COLO829 (cell line): ENCODE measurements around the gene OR1J2.
"Not testable (repeated sequence)": the region's sequence is repeated elsewhere in the genome, so short reads cannot be mapped to it uniquely, and the experiment has no call there.

ENCODE experiments used
- DNase-seq: peaks from one replicate; pipeline ENCODE4 v3.0.0; 2012; ENCODE audit warnings: low spot score

OR1J2 gene, protein sequence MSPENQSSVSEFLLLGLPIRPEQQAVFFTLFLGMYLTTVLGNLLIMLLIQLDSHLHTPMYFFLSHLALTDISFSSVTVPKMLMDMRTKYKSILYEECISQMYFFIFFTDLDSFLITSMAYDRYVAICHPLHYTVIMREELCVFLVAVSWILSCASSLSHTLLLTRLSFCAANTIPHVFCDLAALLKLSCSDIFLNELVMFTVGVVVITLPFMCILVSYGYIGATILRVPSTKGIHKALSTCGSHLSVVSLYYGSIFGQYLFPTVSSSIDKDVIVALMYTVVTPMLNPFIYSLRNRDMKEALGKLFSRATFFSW

DNA sequence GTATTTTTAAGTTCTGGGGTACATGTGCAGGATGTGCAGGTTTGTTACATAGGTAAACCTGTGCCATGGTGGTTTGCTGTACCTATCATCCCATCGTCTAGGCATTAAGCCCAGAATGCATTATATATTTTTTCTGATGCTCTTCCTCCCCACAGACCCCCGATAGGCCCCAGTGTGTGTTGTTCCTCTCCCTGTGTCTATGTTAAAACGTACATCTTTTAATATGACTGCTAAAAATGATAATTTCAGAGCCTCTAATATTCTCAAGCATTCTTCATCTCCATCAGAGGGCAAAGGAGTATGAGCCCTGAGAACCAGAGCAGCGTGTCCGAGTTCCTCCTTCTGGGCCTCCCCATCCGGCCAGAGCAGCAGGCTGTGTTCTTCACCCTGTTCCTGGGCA, at the start of gene OR1J2:
Gene OR1J2 (plus strand): TSS at position 301 of the 400 bp plus-strand sequence. CDS start 0 bp downstream, at position 301.
- DNase-seq, result no peak

DNA sequence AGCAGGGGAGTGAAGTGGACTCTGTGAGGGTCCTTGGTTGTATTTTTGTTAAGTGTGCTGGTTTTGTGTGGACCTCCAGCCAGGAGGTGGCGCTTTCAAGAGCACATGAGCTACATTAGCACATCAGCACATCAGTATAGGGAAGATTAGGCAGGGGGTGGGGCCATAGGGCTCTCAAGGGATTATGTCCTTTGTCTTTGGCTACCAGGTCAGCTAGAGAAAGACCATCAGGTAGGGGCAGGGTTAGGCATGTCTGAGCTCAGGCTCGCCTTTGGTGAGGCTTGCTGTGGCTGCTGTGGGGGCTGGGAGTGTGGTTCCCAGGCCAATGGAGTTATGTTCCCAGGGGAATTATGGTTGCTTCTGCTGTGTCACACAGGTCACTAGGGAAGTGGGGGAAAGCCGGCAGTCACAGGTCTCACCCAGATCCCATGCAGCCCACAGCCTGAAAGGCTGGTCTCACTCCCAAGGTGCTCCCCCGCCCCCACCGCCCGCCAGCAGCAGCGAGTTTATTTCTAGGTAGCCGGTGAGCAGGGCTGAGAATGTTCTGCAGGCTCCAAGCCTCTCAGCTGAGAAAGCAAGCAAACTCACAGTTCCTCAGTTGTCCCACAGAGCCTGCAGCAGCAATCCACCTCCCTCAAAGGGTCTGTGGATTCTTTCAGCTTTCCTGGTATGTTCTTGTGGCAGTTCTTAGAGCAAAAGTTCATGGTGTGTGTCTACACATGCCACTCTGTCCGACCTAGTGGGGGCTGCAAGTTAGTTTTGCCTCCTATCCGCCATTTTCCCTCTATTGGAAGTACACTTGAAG, 46.6 kb upstream of the OR1J2 start:
- peak; percentile 79 for DNase-seq

DNA sequence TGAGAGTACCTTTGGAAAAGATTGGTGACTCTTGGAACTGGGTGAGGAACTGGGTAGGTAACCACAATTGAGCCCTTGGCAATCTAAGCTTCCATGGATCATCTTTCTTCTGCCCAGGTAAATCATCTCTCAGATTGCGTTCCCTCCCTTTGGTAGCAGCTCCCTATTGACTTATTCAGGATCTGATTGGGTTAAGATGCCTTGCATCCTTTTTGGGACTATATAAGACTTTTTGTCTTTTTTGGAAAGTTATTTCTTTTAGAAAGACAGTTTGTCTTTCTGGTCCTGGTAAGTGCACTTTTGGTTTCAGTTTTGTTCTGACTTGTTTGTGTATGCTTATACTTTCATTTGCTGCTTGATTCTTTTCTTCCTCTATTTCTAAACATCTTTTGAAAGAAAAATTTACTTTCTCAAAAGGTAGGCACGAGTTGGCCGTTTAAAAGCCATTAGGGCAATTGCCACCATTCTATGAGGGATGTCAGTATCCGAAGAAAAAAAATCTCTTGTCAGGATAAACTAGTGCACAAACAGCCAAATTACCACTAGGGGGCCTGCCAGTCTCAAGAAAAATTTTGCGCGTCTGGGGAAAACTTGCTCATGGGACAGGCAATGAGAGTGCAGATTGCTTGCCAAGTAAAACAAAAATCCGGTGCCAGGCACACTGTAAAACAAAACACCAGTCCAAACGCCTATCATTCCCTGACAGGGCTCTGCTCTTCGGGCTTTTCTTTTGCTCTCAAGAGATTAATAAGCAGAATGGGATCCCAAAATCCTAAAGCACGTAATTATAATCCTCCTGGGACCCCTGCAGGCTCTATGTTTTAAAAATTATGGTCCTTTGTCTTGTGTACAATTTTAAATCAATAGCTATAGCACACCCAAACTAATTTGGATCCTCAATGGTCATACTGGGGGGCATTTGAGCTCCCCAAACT, 45.7 kb upstream of the OR1J2 start:
- DNase-seq, result peak; percentile 90

DNA sequence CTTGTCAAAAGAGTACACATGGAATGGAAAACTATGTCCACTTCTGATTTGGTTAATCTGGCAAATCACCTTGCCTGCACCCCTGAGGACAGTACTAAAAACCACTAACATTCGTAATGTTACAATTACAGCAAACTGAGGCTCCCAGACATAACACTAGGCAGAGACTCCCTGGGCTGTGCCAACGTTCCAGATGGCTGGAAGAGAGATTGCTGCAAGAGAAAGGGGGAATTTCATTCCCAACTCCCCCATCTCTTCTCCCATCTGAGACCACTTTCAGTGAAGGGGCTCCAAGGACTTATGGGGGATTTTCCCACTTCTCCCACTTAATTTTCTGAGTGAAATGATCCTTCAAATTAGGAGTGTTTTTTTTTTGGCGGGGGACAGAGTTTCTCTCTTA, 44.1 kb upstream of the OR1J2 start:
- no peak for DNase-seq

DNA sequence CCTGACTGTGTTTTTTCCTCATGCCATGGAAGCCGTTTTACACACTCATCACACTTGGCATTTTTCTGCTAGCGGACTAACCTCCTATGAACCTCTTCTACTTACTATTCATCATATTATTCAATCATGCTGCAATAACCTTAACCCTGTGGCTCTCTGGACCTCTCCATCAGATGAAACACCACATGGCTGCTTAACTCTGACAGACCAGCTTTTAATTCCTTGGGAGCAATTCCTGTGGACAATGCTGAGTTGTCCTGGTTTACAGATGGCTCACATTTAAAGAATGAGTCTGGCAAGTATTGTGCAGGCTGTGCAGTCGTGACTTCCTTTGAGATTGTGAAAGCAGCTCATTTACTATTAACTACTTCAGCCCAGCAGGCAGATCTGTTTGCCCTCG, 41.9 kb upstream of the OR1J2 start:
- DNase-seq, result no peak

DNA sequence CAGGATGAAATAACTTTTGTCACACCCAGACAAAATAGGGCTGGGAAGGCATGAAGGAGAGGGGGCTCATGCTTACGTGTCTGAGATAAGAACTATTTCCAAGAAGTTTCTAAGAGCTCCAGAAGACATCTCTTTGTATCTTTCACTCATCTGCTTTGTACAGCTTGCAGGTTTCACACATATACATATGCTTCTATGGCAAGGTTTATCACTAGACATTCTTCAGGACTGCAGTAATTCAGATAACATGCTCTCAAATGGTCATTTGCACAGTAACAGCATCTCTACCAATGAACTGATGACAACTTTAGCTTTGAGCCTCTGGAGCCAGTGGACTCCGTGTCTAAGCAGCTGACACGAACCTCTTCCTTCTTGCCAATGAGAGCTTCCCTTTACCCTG, 36.0 kb upstream of the OR1J2 start:
- DNase-seq, result no peak

DNA sequence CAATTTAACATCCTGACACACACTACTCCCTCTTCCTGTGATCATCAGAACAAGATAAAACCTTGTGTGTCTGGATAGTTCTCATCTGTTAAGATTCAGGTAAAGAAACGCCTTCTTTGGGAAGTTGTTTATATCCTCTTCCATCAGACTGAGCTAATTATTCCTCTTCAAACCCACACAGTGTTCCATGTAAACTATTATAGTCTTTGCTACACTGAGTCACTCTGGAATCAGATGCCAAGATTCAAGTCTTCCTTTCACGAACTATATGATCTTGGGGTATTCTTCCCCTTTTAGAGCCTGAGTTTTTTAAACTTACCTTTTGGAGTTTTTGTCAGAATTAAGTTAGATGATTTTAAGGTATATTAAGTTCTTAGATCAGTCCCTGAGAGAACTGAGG, 34.9 kb upstream of the OR1J2 start:
- DNase-seq, result no peak

DNA sequence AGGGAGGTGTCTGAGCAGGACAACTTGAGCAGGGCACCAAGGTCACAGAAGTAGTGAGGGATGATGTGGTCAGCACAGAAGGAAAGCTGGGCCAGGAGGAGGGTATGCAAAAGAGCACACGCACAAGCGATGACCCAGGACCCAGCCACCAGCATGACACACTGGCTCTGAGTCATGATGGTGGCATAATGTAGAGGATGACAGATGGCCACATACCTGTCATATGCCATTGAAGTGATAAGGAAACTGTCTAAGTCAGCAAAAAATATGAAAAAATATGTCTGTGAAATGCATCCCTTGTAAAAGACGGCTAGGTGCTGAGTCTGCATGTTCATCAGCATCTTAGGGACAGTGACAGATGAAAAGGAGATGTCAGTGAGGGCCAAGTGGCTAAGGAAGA, 33.3 kb upstream of the OR1J2 start:
- no peak for DNase-seq

DNA sequence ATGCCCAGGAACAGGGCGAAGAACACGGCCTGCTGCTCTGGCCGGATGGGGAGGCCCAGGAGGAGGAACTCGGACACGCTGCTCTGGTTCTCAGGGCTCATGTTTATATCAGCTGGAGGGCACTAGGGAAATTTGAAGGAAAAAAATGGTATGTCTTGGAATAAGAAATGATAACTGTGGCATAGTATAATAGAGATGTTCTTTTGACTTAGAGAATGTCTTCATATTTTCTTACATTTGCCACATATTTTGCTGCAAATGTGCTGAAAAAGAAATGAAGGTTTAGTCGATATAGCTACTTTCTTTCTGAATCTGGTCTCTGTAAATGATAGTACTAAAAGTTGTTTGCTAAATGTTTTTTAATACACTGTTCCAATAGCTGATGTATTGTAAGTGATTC, 32.8 kb upstream of the OR1J2 start, which contains the start of gene OR1J1:
Gene OR1J1 (minus strand): TSS at position 101 of the 400 bp plus-strand sequence. CDS start 0 bp downstream, at position 101.
- DNase-seq, result no peak

DNA sequence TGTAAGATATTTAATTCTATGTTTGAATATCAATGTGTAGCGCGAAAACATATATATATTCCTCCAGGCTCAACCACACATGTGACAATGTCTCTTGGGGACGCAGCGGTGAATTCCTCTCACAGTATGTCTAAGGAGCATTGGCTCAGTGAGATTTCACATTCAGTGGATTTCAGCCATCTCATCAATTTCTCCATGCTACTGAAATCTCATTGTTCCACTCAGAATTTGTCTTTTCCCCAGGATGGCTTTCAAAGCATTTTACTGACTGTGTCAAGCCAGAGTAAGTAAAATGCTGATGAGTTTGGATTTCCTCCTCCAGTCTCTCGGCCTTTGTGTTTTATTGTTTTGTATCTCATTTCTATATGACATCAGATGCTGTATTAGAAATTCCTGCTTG, 31.5 kb upstream of the OR1J2 start:
- no peak for DNase-seq

DNA sequence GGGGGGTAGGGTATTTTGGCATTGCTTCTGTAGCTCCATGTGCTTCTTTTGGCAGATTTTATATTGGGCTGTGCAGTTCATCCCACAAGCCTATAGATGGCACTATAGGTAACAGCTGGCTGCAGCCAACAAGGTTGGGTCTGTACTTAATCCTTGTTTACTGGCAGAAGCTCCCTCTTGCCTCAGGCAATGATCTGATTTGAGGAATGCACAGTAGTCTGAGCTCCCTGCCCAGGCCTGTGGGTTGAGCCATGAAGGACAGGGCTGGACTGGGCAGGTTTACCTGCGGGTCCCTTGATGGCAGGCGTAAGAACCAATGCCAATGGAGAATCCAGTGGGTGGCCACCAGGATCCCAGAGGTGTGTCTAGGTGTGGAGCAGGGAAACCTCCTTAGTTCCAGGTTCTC, 11.7 kb upstream of the OR1J2 start:
- DNase-seq, result peak; percentile 68

DNA sequence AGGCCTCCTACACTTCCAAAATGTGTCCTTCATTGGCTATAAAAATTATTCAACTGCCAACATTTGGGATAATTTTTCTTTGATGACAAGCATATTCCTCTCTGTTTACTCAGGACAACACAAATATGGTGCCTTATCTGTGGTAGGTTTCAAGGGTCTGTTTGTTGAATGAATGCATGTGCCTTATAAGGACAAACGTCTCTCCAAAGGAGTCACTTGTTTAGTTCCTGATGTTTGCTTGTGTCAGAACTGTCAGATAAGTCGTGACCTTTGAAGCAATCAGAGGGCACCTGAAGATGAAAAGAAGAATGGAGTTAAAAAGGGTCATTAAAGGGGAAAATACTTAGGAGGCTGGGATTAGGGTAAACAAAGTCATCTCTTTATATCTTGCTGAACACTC, 3.6 kb upstream of the OR1J2 start:
- DNase-seq, result no peak

DNA sequence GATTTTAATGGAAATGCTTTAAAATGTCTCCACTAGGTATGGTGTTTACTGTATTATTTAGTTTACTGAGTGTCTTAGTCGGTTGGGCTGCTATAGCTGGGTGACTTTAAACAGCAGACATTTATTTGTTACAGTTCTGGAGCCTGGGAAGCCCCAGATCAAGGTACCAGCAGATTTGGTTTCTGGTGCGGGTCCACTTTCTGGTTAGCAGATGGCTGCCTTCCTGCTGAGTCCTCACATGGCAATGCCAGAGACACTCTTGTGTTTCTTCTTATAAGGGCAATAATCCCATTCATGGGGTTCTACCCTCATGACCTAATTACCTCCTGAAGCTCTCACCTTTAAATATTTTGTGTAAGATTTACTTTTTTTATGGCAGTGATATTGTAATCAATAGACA, 7.6 kb downstream of the OR1J2 start:
- no peak for DNase-seq

DNA sequence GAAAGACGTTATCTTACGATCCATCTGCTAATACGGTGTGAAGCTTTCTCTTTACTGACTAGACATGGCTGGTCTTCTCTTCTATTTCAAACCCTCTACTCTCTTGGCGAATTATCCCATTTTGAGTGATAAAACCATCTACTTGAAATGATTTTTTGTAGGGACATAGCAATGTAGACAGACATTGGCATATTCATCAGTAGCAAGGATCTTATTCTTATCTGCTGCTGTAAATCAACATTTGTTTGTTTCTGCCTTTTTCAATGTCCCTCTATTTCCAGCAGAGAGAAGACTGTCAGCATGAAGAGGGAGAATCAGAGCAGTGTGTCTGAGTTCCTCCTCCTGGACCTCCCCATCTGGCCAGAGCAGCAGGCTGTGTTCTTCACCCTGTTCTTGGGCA, 8.2 kb downstream of the OR1J2 start, which contains the start of gene OR1J4:
Gene OR1J4 (plus strand): TSS at position 301 of the 400 bp plus-strand sequence. CDS start 0 bp downstream, at position 301.
- DNase-seq, result no peak

DNA sequence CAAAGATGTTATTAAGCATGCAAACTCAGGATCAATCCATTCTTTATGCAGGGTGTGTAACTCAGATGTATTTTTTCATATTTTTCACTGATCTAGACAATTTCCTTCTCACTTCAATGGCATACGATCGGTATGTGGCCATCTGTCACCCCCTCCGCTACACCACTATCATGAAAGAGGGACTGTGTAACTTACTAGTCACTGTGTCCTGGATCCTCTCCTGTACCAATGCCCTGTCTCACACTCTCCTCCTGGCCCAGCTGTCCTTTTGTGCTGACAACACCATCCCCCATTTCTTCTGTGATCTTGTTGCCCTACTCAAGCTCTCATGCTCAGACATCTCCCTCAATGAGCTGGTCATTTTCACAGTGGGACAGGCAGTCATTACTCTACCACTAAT, 8.8 kb downstream of the OR1J2 start:
- no peak for DNase-seq

DNA sequence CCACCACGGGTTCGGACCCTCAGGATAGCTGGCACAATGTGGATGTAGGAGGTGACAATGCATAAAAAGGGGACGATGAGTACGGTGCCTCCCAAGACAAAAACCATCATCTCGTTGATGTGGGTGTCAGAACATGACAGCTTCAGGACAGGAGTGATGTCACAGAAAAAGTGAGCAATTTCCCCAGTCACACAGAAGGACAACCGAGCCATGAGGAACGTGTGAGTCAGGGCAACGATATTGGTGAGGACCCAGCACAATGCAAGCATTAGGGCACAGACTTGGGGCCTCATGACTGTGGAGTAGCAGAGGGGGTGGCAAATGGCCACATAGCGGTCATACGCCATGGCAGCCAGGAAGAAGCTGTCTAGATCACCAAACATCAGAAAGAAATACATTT, 16.0 kb downstream of the OR1J2 start:
- DNase-seq, result no peak

DNA sequence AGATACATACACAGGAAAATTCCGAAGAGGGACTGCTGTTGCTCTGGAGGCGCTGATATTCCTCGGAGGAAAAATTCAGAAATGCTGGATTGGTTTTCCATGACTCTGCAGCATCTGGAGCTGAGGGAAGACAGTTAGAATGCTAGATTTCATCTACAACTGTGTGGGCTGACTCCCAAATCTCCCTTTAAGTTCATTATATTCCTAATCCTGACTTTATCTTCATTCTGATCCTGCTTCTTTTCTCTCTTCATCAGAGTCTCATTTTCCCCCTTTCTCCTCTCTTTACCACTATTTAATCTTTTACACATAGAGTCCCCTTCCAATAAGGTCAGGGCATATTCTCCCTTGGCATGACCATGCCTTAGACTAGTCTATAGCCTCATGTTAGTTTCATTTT, 16.6 kb downstream of the OR1J2 start, which contains the start of gene OR1N1:
Gene OR1N1 (minus strand): TSS at position 101 of the 400 bp plus-strand sequence. CDS start 0 bp downstream, at position 101.
- DNase-seq, result no peak

DNA sequence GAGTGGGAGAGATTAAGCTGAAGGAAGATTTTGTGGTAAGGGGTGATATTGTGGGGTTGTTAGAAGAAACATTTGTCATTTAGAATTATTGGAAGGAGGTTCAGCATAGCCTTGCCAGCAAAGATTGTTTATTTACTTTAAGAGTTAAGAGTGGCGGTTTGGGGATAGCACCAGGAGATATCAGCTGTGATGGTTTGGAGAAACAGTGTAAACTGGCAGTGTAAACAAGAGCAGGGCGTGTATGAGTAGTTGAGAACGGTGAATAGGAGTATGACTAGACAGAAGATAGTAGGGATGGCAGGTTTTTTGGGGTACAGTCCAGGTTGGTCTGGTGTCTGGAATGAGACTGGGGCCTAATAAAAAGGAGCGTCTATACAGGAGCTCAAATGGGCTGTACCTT, 20.6 kb downstream of the OR1J2 start:
- not testable (repeated sequence) for DNase-seq

DNA sequence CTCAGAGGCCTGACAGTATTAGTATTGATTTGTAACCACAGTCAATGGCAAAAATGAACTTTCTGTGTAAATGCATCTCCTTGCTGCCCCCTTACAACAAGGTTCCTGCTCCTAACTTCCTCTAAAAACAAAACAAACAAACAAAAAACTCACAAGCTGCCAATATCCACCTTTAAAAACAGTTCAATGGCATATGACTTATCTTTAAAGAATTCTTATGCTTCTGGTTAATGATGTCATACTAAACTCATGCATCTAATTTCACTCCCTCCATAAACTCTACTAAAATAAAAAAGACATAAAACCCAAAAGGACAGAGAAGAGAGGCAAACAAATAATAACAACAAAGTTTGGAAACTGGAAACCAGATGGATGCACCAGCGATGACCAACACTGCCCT, 25.5 kb downstream of the OR1J2 start:
- no peak for DNase-seq

DNA sequence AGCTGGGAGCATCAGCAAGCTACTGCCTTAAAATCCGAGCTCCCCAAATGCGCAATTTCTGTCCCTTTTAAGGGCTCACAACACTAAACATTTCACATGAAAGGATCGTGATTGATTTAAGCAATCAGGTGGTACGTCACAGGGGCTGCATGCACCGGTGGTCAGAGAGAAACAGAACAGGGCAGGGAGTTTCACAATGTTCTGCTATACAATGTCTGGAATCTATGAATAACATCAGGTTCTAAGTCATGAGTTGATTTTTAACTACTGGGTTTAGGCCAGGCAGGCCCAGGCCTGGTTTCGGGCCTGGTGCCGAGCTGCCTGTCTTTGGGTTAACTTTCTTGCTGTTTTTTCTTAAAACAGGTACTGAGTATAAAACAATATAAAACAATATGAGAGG, 26.5 kb downstream of the OR1J2 start:
- DNase-seq, result not testable (repeated sequence)

DNA sequence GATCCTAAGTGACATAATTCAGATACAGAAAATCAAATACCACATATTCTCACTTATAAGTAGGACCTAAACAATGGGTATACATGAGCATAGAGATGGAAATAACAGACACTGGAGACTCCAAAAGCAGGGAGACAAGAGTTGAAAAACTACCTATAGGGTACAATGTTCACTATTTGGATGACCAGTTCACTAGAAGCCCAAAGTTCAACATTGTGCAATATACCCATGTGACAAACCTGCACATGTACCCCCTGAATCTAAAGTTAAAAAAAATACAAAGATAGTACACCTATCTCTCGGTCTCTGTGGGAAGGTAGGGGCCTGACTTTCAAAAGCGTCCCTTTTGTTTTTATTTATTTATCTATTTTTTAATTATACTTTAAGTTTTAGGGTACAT, 28.2 kb downstream of the OR1J2 start:
- no peak for DNase-seq

DNA sequence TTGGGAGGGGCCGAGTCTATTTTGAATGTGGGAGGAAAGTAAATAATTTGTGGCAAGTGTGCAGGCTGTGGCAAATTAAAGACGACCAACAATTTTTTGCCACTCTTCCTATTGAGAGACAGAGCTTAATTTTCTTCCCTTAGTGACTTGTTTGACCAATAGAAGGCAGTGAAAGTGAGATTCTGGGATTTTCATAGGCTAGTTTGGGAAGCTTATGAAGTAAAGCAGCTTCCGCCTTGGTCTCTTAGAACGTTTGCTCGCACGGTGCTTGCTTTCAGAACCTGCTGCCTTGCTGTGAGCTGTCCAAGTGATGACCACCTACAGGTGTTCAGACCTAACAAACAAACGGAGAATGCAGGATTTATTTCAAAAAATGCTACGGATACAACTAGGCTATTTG, 35.6 kb downstream of the OR1J2 start:
- DNase-seq, result no peak
